H1 (cell line): ENCODE data around the gene ARMC9. TPM values are rescaled to one million over a fixed set of nuclear protein-coding genes. Genes with fewer than 3 reads are reported as not detected.
"Not testable (repeated sequence)": the region's sequence is repeated elsewhere in the genome, so short reads cannot be mapped to it uniquely, and the experiment has no call there.

Experiments used
- CTCF ChIA-PET: fragments of 300-600 bp; sonication (Branson Sonifier 250); formaldehyde crosslinking; loops from one replicate; lab custom pipeline; 2021; ENCODE audit not compliant: partially characterized antibody; lab: Charles Lee
- POLR2A ChIA-PET: fragments of 300-600 bp; sonication (Branson Sonifier 250); formaldehyde crosslinking; loops from one replicate; lab custom pipeline; 2021; ENCODE audit warnings: inconsistent platforms; ENCODE audit not compliant: partially characterized antibody; lab: Charles Lee
- DNase-seq, 2 experiments: peaks; one replicate each; pipeline versions ENCODE4 v3.0.0 to v3.0.0-alpha.2; 2010 to 2022; ENCODE audit warnings: low spot score in 2 of 2, low read depth in 1 of 2, mixed read lengths in 1 of 2
- FAIRE-seq: peaks from 2 replicates; lab custom pipeline; 2011; peaks lifted over from hg19 to GRCh38; lab: Jason Lieb, UNC
- H2AFZ ChIP-seq: 2 replicates; pipeline ENCODE4 v1.8.1; 2012; ENCODE audit warnings: low read length, inconsistent platforms
- H2AK5ac ChIP-seq: 2 replicates; pipeline ENCODE4 v1.6.1; 2013; ENCODE audit warnings: low read depth, low read length
- H2BK120ac ChIP-seq: replicated peaks from 2 replicates; pipeline ENCODE3; 2013; ENCODE audit warnings: low read depth, low read length, inconsistent platforms
- H2BK12ac ChIP-seq: 2 replicates; pipeline ENCODE4 v1.6.1; 2013; ENCODE audit warnings: low read depth, low read length
- H2BK15ac ChIP-seq: 2 replicates; pipeline ENCODE4 v1.6.1; 2013; ENCODE audit warnings: low read length
- H2BK20ac ChIP-seq: 2 replicates; pipeline ENCODE4 v1.6.1; 2013; ENCODE audit warnings: low read length
- H2BK5ac ChIP-seq: 2 replicates; pipeline ENCODE4 v1.6.1; 2013; ENCODE audit warnings: low read depth, low read length
- H3K14ac ChIP-seq: 2 replicates; pipeline ENCODE4 v1.6.1; 2013; ENCODE audit warnings: inconsistent platforms; ENCODE audit not compliant: insufficient read length
- H3K18ac ChIP-seq: 2 replicates; pipeline ENCODE4 v1.6.1; 2013; ENCODE audit warnings: low read length; ENCODE audit errors: extremely low read depth
- H3K23ac ChIP-seq: 2 replicates; pipeline ENCODE4 v1.6.1; 2013; ENCODE audit warnings: inconsistent platforms; ENCODE audit not compliant: insufficient read length
- H3K23me2 ChIP-seq: 2 replicates; pipeline ENCODE4 v1.6.1; 2013; ENCODE audit warnings: low read depth, low read length
- H3K27ac ChIP-seq: 2 replicates; pipeline ENCODE4 v1.6.1; 2011; ENCODE audit warnings: low read depth, low read length, inconsistent platforms
- H3K27me3 ChIP-seq, 4 experiments: replicated peaks in 1 of 4; 1 replicate in 1 of 4; 2 replicates in 3 of 4; pipeline versions ENCODE4 v1.6.1 to v1.8.1; 2011 to 2013; ENCODE audit warnings: low read length in 3 of 4, mild to moderate bottlenecking in 3 of 4, inconsistent platforms in 2 of 4, mixed read lengths in 2 of 4, moderate library complexity in 1 of 4; ENCODE audit not compliant: control insufficient read depth in 3 of 4, insufficient read depth in 3 of 4; ENCODE audit errors: extremely low read depth in 1 of 4
- H3K36me3 ChIP-seq, 4 experiments: 2 replicates each; pipeline versions ENCODE4 v1.6.1 to v1.8.1; 2011 to 2013; ENCODE audit warnings: mild to moderate bottlenecking in 4 of 4, low read length in 3 of 4, moderate library complexity in 2 of 4, control low read depth in 1 of 4, inconsistent platforms in 1 of 4; ENCODE audit not compliant: insufficient read depth in 4 of 4, control insufficient read depth in 2 of 4
- H3K4ac ChIP-seq: replicated peaks from 2 replicates; pipeline ENCODE3; 2013; ENCODE audit warnings: low read length, low read depth, mixed read lengths, inconsistent platforms; ENCODE audit not compliant: insufficient read length
- H3K4me1 ChIP-seq, 4 experiments: replicated peaks in 1 of 4; 1 replicate in 1 of 4; 2 replicates in 3 of 4; pipeline versions ENCODE4 v1.6.1 to v1.8.1; 2011 to 2013; ENCODE audit warnings: low read length in 3 of 4, inconsistent platforms in 2 of 4, mixed read lengths in 1 of 4; ENCODE audit not compliant: insufficient read depth in 4 of 4, control insufficient read depth in 3 of 4
- H3K4me2 ChIP-seq, 2 experiments: 2 replicates each; pipeline versions ENCODE4 v1.6.1 to v1.8.1; 2011 to 2013; ENCODE audit warnings: low read depth in 2 of 2, low read length in 2 of 2, control low read depth in 1 of 2, inconsistent platforms in 1 of 2, mild to moderate bottlenecking in 1 of 2; ENCODE audit not compliant: insufficient read depth in 1 of 2
- H3K4me3 ChIP-seq, 4 experiments: fragments of 200-600, 300-600 bp in 1 of 4; sonication (generic), shearing (Covaris generic), sonication (Bioruptor Twin) in 1 of 4; 2 replicates each; pipeline versions ENCODE4 v1.5.1 to v1.8.1; 2011 to 2016; ENCODE audit warnings: low read length in 4 of 4, low read depth in 3 of 4, control low read depth in 2 of 4, inconsistent platforms in 2 of 4, mild to moderate bottlenecking in 2 of 4, mixed read lengths in 1 of 4, moderate library complexity in 1 of 4; ENCODE audit not compliant: insufficient read depth in 2 of 4; ENCODE audit errors: extremely low read depth in 1 of 4
- H3K56ac ChIP-seq: replicated peaks from 2 replicates; pipeline ENCODE3; 2013; ENCODE audit warnings: low read depth, mild to moderate bottlenecking, mixed read lengths, low read length, inconsistent platforms; ENCODE audit not compliant: insufficient read length
- H3K79me1 ChIP-seq: 2 replicates; pipeline ENCODE4 v1.6.1; 2013; ENCODE audit warnings: low read depth, low read length, control low read depth
- H3K79me2 ChIP-seq, 2 experiments: 2 replicates each; pipeline versions ENCODE4 v1.6.1 to v1.8.1; 2012 to 2013; ENCODE audit warnings: low read length in 2 of 2, mild to moderate bottlenecking in 2 of 2, inconsistent platforms in 1 of 2; ENCODE audit not compliant: insufficient read depth in 2 of 2, control insufficient read depth in 1 of 2
- H3K9ac ChIP-seq, 4 experiments: replicated peaks in 1 of 4; 1 replicate in 1 of 4; 2 replicates in 3 of 4; pipeline versions ENCODE4 v1.6.1 to v1.8.1; 2011 to 2013; ENCODE audit warnings: low read depth in 3 of 4, low read length in 3 of 4, control low read depth in 2 of 4, mild to moderate bottlenecking in 2 of 4, moderate library complexity in 2 of 4, inconsistent platforms in 1 of 4; ENCODE audit errors: extremely low read depth in 1 of 4
- H3K9me3 ChIP-seq, 2 experiments: 2 replicates each; pipeline versions ENCODE4 v1.6.1 to v1.8.1; 2012 to 2013; ENCODE audit warnings: mild to moderate bottlenecking in 2 of 2, moderate library complexity in 2 of 2, control low read depth in 1 of 2, inconsistent platforms in 1 of 2, low read depth in 1 of 2, low read length in 1 of 2, mixed read lengths in 1 of 2; ENCODE audit not compliant: insufficient read depth in 2 of 2
- H4K20me1 ChIP-seq, 2 experiments: replicated peaks in 1 of 2; 2 replicates each; pipeline versions ENCODE3 to v1.8.1; 2011 to 2013; ENCODE audit warnings: inconsistent platforms in 2 of 2, low read length in 2 of 2, mild to moderate bottlenecking in 1 of 2; ENCODE audit not compliant: insufficient read depth in 2 of 2, control insufficient read depth in 1 of 2
- H4K5ac ChIP-seq: 2 replicates; pipeline ENCODE4 v1.6.1; 2013; ENCODE audit warnings: low read length, low read depth, mixed read lengths, inconsistent platforms; ENCODE audit not compliant: insufficient read length
- H4K8ac ChIP-seq: 2 replicates; pipeline ENCODE4 v1.8.0; 2013; ENCODE audit warnings: mild to moderate bottlenecking, moderate library complexity, low read length, inconsistent platforms; ENCODE audit not compliant: insufficient read depth; ENCODE audit errors: extremely low read depth
- H4K91ac ChIP-seq: replicated peaks from 2 replicates; pipeline ENCODE3; 2013; ENCODE audit warnings: low read length, mixed read lengths, inconsistent platforms; ENCODE audit not compliant: insufficient read length
- CEBPB ChIP-seq: IDR thresholded peaks from 2 replicates; pipeline ENCODE4 v1.6.1; 2012; ENCODE audit warnings: low read depth, low read length
- WGBS, 2 experiments: shearing (Covaris generic) in 1 of 2; methylation state at CpG; one replicate each; pipeline versions ENCODE4 v1.1.6 to v1.1.7; 2013 to 2015; ENCODE audit warnings: low lambda C conversion rate in 2 of 2, mixed read lengths in 2 of 2, inconsistent platforms in 1 of 2, low coverage in 1 of 2, missing lambda C conversion rate in 1 of 2; ENCODE audit not compliant: insufficient replicate concordance in 2 of 2, insufficient coverage in 1 of 2, insufficient read length in 1 of 2; ENCODE audit errors: extremely low coverage in 1 of 2, missing lambda C conversion rate in 1 of 2; 5-methylcytosine and 5-hydroxymethylcytosine counted together
- polyA plus RNA-seq, 7 experiments: library from polyadenylated mRNA; depleted of rRNA in 3 of 7; stranded (reverse) in 5 of 7; unstranded in 2 of 7; fragments of >200 nt in 5 of 7; fragments of 200-250 nt in 2 of 7; gene quantifications; 1 replicate in 5 of 7; 2 replicates in 1 of 7; 4 replicates in 1 of 7; pipeline versions ENCODE4 v1.2.1 to v1.2.3, GENCODE V29; 2011 to 2013; ENCODE audit warnings: missing spikeins in 2 of 7, mixed read lengths in 2 of 7
- total RNA-seq: library from RNA; stranded (reverse); fragmentation: NEBNext Ultra II Directional; extraction: Animal tissue kit (Norgen Biotek cat#: 25700); gene quantifications from 2 replicates; pipeline ENCODE4 v1.2.1, GENCODE V29; 2021

Gene ARMC9
- total and polyA plus RNA-seq, 2 of the 8 experiments (the other 6 are each of a cell fraction or from before 2014, with no cell fraction given) = 23.2 to 36.1 TPM

- not testable (repeated sequence) for H3K18ac ChIP-seq, H4K8ac ChIP-seq, H3K23me2 ChIP-seq, H2AK5ac ChIP-seq, H3K27me3 ChIP-seq, H3K9me3 ChIP-seq, H3K79me1 ChIP-seq, H3K14ac ChIP-seq, H3K36me3 ChIP-seq, H3K56ac ChIP-seq
- peak overlapping the region in 1 of 4 experiments; percentile 15; a peak in 1 of 8 replicates for H3K4me3 ChIP-seq
- 13% methylated on average over 11 of the region's 11 CpGs; no CpG with 5 or more reads in 1 of the 2 experiments for WGBS, 2 experiments
- TF ChIP-seq CEBPB = peak; percentile 23; the same call in 1 of the 2 replicates
- TF ChIP-seq, all 59 proteins: peak for 1; not testable (repeated sequence) for 58
- H3K23ac ChIP-seq, H2BK120ac ChIP-seq, H2AFZ ChIP-seq, H3K79me2 ChIP-seq, DNase-seq, H3K27ac ChIP-seq, H3K9ac ChIP-seq, H2BK15ac ChIP-seq, H4K91ac ChIP-seq, H4K20me1 ChIP-seq, FAIRE-seq, H4K5ac ChIP-seq, H3K4ac ChIP-seq: not testable (repeated sequence)
- ChIA-PET CTCF (interaction anchor here (0.9 to 26.8 kb wide), 3 partner anchors 14 to 24 kb away, joined by 3 to 617 read pairs (median 3); partner anchors contain the start of gene B3GNT7), POLR2A (interaction anchor here (2.6 kb wide), 1 partner anchor 18 kb away, joined by 15 read pairs; no protein-coding TSS in a partner anchor)
- H2BK5ac ChIP-seq = peak overlapping the region; percentile 80; the same call in 1 of the 2 replicates
- peaks cover 4 to 28% (median 20%) of the 10 kb centered on the region in 4 experiments for H3K4me1 ChIP-seq
- 0 out of 2 replicates have a peak overlapping the region, but pooled peaks have one; percentile 61 for H2BK20ac ChIP-seq
- 0 out of 2 replicates have a peak overlapping the region, but pooled peaks have one; percentile 62 for H2BK12ac ChIP-seq
- H3K4me2 ChIP-seq = peak overlapping the region; percentile 11 to 15; a peak in 1 of 4 replicates
These were observed 177.7 kb downstream of the ARMC9 start for GRCh38 chr2:231375994-231376615.
